GM21367 (cell line): Measurements from ENCODE around the gene OTOG.

Source experiments
- ATAC-seq: cut with Tn5 transposase; IDR thresholded peaks from one replicate; pipeline ENCODE4 v1.9.1; 2021; ENCODE audit not compliant: unreplicated experiment

The OTOG gene

DNA sequence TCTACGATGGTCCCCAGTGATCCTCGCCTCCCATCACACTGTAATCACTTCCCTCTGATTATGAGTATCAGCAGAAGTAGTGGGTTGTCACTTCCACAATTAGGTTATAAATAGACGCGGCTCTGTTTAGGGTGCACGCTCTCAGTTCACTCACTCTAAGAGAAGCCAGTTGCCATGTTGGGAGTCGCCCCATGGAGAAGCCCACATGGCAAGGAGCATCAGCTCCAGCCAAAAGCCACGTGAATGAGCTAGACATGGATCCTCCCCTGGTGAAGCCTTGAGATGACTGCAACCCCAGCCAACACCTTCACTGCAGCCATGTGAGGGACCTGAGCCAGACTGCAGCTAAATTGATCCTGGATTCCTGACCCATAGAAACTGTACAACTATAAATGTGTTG is 145.9 kb downstream of the OTOG start:
- ATAC-seq: no peak

DNA sequence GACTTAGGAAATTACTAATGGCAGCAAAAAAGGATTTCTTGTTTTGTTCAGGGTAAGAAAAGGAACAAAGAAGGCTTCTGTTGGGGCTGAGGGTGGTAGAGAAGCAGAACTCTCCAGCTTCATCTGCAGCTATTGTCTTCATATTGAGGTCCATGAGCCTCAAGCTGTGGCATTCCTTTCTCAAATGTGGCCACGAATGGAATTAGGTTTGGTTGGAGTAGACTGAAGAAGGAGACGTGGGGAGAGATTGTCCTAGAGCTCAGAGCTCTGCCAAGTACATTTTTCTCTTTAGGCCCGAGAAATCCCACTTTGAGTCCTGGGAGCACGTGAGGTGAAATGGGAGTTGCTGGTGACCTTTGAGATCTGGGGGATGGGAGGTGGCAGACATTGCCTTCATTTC is 146.5 kb downstream of the OTOG start:
- ATAC-seq: no peak

DNA sequence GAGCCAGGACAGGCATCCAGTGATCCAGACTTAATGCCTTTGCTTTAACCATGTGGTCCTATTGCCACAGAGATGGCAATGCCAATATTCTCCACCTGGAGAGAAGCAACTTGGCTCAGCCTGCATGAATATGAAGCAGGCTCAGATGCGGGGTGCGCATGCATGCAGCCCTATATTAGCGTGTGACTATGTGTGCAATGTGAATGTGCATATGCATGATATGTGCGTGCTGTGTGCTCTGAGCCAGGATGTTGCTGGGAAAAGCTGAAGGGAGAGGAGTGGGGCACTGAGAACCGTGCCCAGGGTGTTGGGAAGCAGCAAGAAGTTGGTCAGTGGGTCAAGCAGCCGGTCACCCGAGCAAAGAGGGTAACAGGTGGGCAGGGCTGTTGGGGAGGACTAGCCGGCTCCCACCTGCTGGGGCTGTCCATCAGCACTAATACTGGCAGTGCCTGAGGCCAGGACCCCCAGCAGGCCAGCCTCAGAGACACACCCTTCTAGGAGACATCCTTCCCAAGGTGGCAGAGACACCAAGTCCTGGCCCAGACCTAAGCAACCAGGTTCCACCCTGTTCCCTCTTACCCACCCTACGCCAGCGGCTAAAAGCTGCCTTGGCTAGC is 147.5 kb downstream of the OTOG start:
- ATAC-seq: no peak

DNA sequence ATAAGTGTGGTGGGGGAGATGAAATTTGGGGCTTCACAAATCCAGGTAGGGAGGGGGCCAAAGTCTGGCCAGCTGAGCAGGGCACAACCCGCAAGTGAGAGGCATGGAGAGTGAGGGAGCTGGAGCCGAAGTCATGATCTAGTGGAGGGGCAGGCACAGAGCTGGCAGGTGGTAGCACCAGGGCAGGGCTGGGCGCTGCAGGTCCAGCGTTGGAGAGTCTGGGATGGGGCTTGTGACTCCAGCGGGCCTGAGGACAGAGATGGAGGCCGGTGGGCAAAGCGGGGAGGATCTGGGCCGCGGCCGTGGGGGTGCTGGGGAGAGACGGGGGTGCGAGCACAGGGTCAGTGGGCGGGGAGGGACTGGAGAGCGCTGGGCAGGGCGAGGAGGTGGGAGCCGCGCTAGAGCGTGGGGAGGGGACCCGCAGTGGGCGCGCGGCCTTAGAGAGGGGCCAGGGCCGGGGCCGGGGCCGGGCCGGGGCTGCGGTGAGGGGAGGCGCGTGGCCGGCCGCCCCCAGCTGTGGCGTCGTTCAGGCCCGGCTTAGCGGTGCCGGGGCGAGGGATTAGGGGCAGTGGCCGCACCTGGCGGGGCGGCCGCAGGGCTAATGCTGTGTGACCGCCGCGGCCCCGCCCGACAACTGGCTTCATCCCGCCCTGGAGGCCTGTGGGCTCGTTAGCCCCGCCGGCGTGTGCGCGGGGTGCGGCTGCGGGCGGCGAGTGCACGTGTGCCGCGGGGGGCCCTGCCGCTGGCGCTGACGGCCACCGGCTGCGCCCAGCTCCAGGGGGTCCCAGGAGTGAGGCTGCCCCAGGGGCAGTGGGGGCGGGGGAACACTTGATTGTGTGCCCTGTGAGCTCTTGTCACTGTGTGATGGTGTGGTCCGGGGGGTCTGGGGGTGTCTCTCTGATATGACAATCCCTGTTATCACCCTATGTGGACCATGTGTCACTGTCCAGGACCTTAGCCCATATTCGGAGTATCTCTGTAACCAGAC is 148.7 kb downstream of the OTOG start:
- no peak for ATAC-seq

DNA sequence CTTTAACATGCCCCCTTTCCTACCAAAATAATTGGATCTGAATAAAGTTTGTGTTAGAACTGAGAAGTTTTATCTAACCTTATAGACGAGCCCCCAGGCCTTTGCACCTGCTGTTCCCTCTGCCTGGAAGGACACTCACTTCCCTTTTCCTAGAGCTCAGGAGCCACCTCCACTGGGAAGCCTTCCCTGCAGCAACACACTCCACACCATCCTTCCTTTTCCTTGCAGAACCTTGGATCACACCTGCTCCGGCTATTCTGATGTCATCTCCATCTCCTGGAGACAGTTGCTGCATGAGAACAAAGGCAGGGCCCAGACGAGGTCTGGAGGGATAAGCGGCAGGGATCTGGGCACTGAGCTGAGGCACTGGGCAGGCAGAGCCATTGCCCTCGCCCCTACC is 149.7 kb downstream of the OTOG start:
- ATAC-seq: no peak
